Neural progenitor cell (in vitro differentiated cells): ENCODE data around the gene REST. TPM values are rescaled to one million over a fixed set of nuclear protein-coding genes. Genes with fewer than 3 reads are reported as not detected.

Experiments
- DNase-seq: peaks from one replicate; pipeline ENCODE4 v3.0.0-alpha.2; 2016; ENCODE audit warnings: low spot score
- H2AFZ ChIP-seq: fragments of 200-600 bp; sonication (generic); replicated peaks from 2 replicates; pipeline ENCODE4 v1.6.1; 2016; ENCODE audit warnings: antibody characterized with exemption
- H3F3A ChIP-seq: fragments of 200-600 bp; sonication (generic); 2 replicates; pipeline ENCODE4 v1.6.1; 2016; ENCODE audit warnings: antibody characterized with exemption, low read depth
- H3K27ac ChIP-seq: fragments of 200-600 bp; sonication (generic); 2 replicates; pipeline ENCODE4 v1.5.1; 2016; ENCODE audit warnings: mild to moderate bottlenecking
- H3K27me3 ChIP-seq: fragments of 200-600 bp; sonication (generic); 2 replicates; pipeline ENCODE4 v1.6.1; 2016; ENCODE audit warnings: mild to moderate bottlenecking, moderate library complexity
- H3K36me3 ChIP-seq: fragments of 200-600 bp; sonication (generic); 2 replicates; pipeline ENCODE4 v1.5.1; 2016
- H3K4me1 ChIP-seq: fragments of 200-600 bp; sonication (generic); 2 replicates; pipeline ENCODE4 v1.6.1; 2016; ENCODE audit warnings: mixed run types
- H3K4me2 ChIP-seq: fragments of 200-600 bp; sonication (generic); 2 replicates; pipeline ENCODE4 v1.6.1; 2016
- H3K4me3 ChIP-seq: fragments of 200-600 bp; sonication (generic); 2 replicates; pipeline ENCODE4 v1.5.1; 2016
- H3K79me2 ChIP-seq: fragments of 200-600 bp; sonication (generic); 2 replicates; pipeline ENCODE4 v1.6.1; 2016; ENCODE audit warnings: low read depth
- H3K9ac ChIP-seq: fragments of 200-600 bp; sonication (generic); 2 replicates; pipeline ENCODE4 v1.6.1; 2016
- H3K9me3 ChIP-seq: fragments of 200-600 bp; sonication (generic); 2 replicates; pipeline ENCODE4 v1.5.1; 2016; ENCODE audit warnings: low read depth
- H4K20me1 ChIP-seq: fragments of 200-600 bp; sonication (generic); 2 replicates; pipeline ENCODE4 v1.6.1; 2016; ENCODE audit warnings: low read depth
- H3K27ac Mint-ChIP-seq: 3 replicates; pipeline ENCODE4 v1.8.0; 2021; ENCODE audit warnings: mixed read lengths
- H3K27me3 Mint-ChIP-seq: 2 replicates; pipeline ENCODE4 v1.8.0; 2022; ENCODE audit warnings: low read depth, mild to moderate bottlenecking, inconsistent platforms, moderate library complexity, mixed read lengths; ENCODE audit not compliant: insufficient read depth
- H3K36me3 Mint-ChIP-seq: 3 replicates; pipeline ENCODE4 v1.8.0; 2021; ENCODE audit warnings: mixed read lengths
- H3K4me1 Mint-ChIP-seq: 3 replicates; pipeline ENCODE4 v1.8.0; 2021; ENCODE audit warnings: mixed read lengths
- H3K4me3 Mint-ChIP-seq: 3 replicates; pipeline ENCODE4 v1.8.0; 2021; ENCODE audit warnings: mild to moderate bottlenecking, moderate library complexity, mixed read lengths
- H3K9me3 Mint-ChIP-seq: 3 replicates; pipeline ENCODE4 v1.8.0; 2020; ENCODE audit warnings: mixed read lengths
- EZH2 ChIP-seq: fragments of 200-600 bp; sonication (generic); IDR thresholded peaks from 2 replicates; pipeline ENCODE4 v1.6.1; 2017; ENCODE audit warnings: antibody characterized with exemption, mild to moderate bottlenecking, moderate library complexity
- EZH2phosphoT487 ChIP-seq: fragments of 200-600 bp; sonication (generic); IDR thresholded peaks from 2 replicates; pipeline ENCODE4 v1.6.1; 2017; ENCODE audit warnings: antibody characterized with exemption
- total RNA-seq: library from RNA; depleted of rRNA; stranded (reverse); fragments of >200 nt; gene quantifications from 2 replicates; pipeline ENCODE4 v1.2.3, GENCODE V29; 2015; ENCODE audit warnings: low replicate concordance
- TF ChIP-seq, protein P1 (sequence below): fragments of 200-600 bp; sonication (generic); IDR thresholded peaks from 2 replicates; pipeline ENCODE4 v1.5.1; 2017; ENCODE audit warnings: antibody characterized with exemption, mild to moderate bottlenecking

Gene REST
- total RNA-seq, 1 donor from 2014 or later = 87.3 TPM

- peaks cover 4% of the 10 kb centered on the region for H3K36me3 Mint-ChIP-seq
- no peaks in the 10 kb centered on the region for H3K9me3 Mint-ChIP-seq
- H3K4me1 Mint-ChIP-seq = peaks cover 18% of the 10 kb centered on the region
- H3K27me3 ChIP-seq = no peaks in the 10 kb centered on the region
- H3K27ac Mint-ChIP-seq = no peak overlapping the region
- peaks cover 84% of the 10 kb centered on the region for H3K79me2 ChIP-seq
- no peak overlapping the region for H2AFZ ChIP-seq
- TF ChIP-seq EZH2 (no peak), EZH2phosphoT487 (no peak)
- TF ChIP-seq, protein P1, sequence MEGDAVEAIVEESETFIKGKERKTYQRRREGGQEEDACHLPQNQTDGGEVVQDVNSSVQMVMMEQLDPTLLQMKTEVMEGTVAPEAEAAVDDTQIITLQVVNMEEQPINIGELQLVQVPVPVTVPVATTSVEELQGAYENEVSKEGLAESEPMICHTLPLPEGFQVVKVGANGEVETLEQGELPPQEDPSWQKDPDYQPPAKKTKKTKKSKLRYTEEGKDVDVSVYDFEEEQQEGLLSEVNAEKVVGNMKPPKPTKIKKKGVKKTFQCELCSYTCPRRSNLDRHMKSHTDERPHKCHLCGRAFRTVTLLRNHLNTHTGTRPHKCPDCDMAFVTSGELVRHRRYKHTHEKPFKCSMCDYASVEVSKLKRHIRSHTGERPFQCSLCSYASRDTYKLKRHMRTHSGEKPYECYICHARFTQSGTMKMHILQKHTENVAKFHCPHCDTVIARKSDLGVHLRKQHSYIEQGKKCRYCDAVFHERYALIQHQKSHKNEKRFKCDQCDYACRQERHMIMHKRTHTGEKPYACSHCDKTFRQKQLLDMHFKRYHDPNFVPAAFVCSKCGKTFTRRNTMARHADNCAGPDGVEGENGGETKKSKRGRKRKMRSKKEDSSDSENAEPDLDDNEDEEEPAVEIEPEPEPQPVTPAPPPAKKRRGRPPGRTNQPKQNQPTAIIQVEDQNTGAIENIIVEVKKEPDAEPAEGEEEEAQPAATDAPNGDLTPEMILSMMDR = no peak
- H3K4me1 ChIP-seq = peaks cover 6% of the 10 kb centered on the region
- no peak overlapping the region for H3K4me3 ChIP-seq
- H3K4me2 ChIP-seq = no peak overlapping the region
- no peaks in the 10 kb centered on the region for H3K9me3 ChIP-seq
- H3K4me3 Mint-ChIP-seq = no peak overlapping the region
- no peak overlapping the region for H3K9ac ChIP-seq
- H3K27me3 Mint-ChIP-seq = peaks cover 2% of the 10 kb centered on the region
- H3K27ac ChIP-seq = no peak overlapping the region
- H4K20me1 ChIP-seq = peaks cover 68% of the 10 kb centered on the region
- H3K36me3 ChIP-seq = no peaks in the 10 kb centered on the region
- no peak for DNase-seq
- H3F3A ChIP-seq = peaks cover 15% of the 10 kb centered on the region
Measured at GRCh38 chr4:56981795-56982201, 74.1 kb downstream of the REST start.

DNA sequence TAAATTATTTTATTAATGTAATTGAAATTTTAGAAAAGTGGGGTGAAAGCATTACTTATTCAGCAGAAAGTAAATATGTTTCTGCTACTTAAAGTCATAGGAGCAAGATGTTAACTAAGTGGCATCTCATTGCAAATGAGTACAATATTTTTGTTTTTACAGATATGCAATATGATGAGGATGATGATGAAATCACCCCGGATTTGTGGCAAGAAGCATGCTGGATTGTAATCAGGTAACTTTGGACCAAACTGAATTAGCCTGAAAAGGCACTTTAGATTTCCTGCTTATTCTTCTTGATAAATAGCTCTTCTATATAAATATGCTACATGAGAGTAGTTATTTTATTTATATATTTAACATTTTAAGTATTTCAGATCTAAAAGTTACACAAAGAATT lies 78.5 kb downstream of the REST start:
- peaks cover 76% of the 10 kb centered on the region for H4K20me1 ChIP-seq
- no peaks in the 10 kb centered on the region for H3F3A ChIP-seq
- no peaks in the 10 kb centered on the region for H3K36me3 ChIP-seq
- H3K27ac Mint-ChIP-seq = no peak overlapping the region
- peaks cover 91% of the 10 kb centered on the region for H3K79me2 ChIP-seq
- H3K27me3 Mint-ChIP-seq = no peaks in the 10 kb centered on the region
- no peak overlapping the region for H3K4me2 ChIP-seq
- H2AFZ ChIP-seq = no peak overlapping the region
- H3K4me1 ChIP-seq = no peaks in the 10 kb centered on the region
- H3K27ac ChIP-seq = no peak overlapping the region
- no peaks in the 10 kb centered on the region for H3K27me3 ChIP-seq
- DNase-seq = no peak
- H3K4me3 Mint-ChIP-seq = no peak overlapping the region
- no peak overlapping the region for H3K9ac ChIP-seq
- peaks cover 7% of the 10 kb centered on the region for H3K4me1 Mint-ChIP-seq
- no peak overlapping the region for H3K4me3 ChIP-seq
- no peaks in the 10 kb centered on the region for H3K9me3 ChIP-seq
- H3K9me3 Mint-ChIP-seq = no peaks in the 10 kb centered on the region
- H3K36me3 Mint-ChIP-seq = peaks cover 19% of the 10 kb centered on the region
- TF ChIP-seq, protein P1 = no peak
- no peak for TF ChIP-seq EZH2
- no peak for TF ChIP-seq EZH2phosphoT487

- Histone ChIP-seq H3K27me3 (no peaks in the 10 kb centered on the region), H3K79me2 (peaks cover 90% of the 10 kb centered on the region), H4K20me1 (peaks cover 73% of the 10 kb centered on the region), H3K27ac (no peak overlapping the region), H2AFZ (no peak overlapping the region), H3F3A (no peaks in the 10 kb centered on the region), H3K4me1 (no peaks in the 10 kb centered on the region), H3K4me3 (no peak overlapping the region), H3K4me2 (no peak overlapping the region), H3K36me3 (peaks cover 4% of the 10 kb centered on the region), H3K9ac (no peak overlapping the region), H3K9me3 (no peaks in the 10 kb centered on the region)
- TF ChIP-seq EZH2 (no peak), EZH2phosphoT487 (no peak)
- TF ChIP-seq, protein P1 = no peak
- Mint-ChIP-seq H3K27me3 (no peaks in the 10 kb centered on the region), H3K4me1 (peaks cover 2% of the 10 kb centered on the region), H3K9me3 (no peaks in the 10 kb centered on the region), H3K27ac (no peak overlapping the region), H3K4me3 (no peak overlapping the region), H3K36me3 (peaks cover 26% of the 10 kb centered on the region)
- DNase-seq = no peak
Measured at GRCh38 chr4:56986952-56987351, 79.3 kb downstream of the REST start.
